GM23338 (cell line): ENCODE data around the gene RNF32. TPM values are rescaled to one million over a fixed set of nuclear protein-coding genes. Genes with fewer than 3 reads are reported as not detected.

Experiments used
- ATAC-seq: fragments of 200-7000 bp; cut with Tn5 transposase; 3 replicates; pipeline ENCODE4 v1.9.1; 2020
- DNase-seq: peaks from one replicate; pipeline ENCODE4 v3.0.0-alpha.2; 2015; ENCODE audit warnings: low spot score
- H2AFZ ChIP-seq: fragments of 200-600 bp; sonication (generic); 2 replicates; pipeline ENCODE4 v1.8.0; 2016; ENCODE audit warnings: antibody characterized with exemption, mild to moderate bottlenecking, moderate library complexity
- H3F3A ChIP-seq: fragments of 200-600 bp; sonication (generic); replicated peaks from 2 replicates; pipeline ENCODE4 v1.8.0; 2017; ENCODE audit warnings: antibody characterized with exemption, mixed run types, low read depth
- H3K27ac ChIP-seq: fragments of 200-600 bp; sonication (generic); 2 replicates; pipeline ENCODE4 v1.6.1; 2016; ENCODE audit warnings: low read depth
- H3K27me3 ChIP-seq: fragments of 200-600 bp; sonication (generic); 2 replicates; pipeline ENCODE4 v1.8.0; 2016; ENCODE audit warnings: mild to moderate bottlenecking, mixed run types, moderate library complexity; ENCODE audit not compliant: insufficient read depth
- H3K36me3 ChIP-seq: fragments of 200-600 bp; sonication (generic); 2 replicates; pipeline ENCODE4 v1.8.0; 2016; ENCODE audit warnings: mild to moderate bottlenecking; ENCODE audit not compliant: insufficient read depth
- H3K4me1 ChIP-seq: fragments of 200-600 bp; sonication (generic); 2 replicates; pipeline ENCODE4 v1.8.0; 2016; ENCODE audit warnings: mild to moderate bottlenecking, moderate library complexity; ENCODE audit not compliant: insufficient read depth
- H3K4me2 ChIP-seq: fragments of 200-600 bp; sonication (generic); 2 replicates; pipeline ENCODE4 v1.7.1; 2017; ENCODE audit warnings: mixed run types
- H3K4me3 ChIP-seq: fragments of 200-600 bp; sonication (generic); 2 replicates; pipeline ENCODE4 v1.6.1; 2016; ENCODE audit warnings: mixed run types
- H3K79me2 ChIP-seq: fragments of 200-600 bp; sonication (generic); replicated peaks from 2 replicates; pipeline ENCODE4 v1.8.0; 2017; ENCODE audit warnings: mild to moderate bottlenecking; ENCODE audit not compliant: insufficient read depth
- H3K9me2 ChIP-seq: fragments of 200-600 bp; sonication (generic); 2 replicates; pipeline ENCODE4 v1.8.0; 2017; ENCODE audit not compliant: insufficient read depth
- H4K20me1 ChIP-seq: fragments of 200-600 bp; sonication (generic); replicated peaks from 2 replicates; pipeline ENCODE4 v1.8.0; 2017; ENCODE audit warnings: mild to moderate bottlenecking; ENCODE audit not compliant: insufficient read depth
- H3K27ac Mint-ChIP-seq: 2 replicates; pipeline ENCODE4 v1.8.0; 2020; ENCODE audit warnings: inconsistent platforms, mild to moderate bottlenecking, moderate library complexity, mixed read lengths
- H3K27me3 Mint-ChIP-seq: 3 replicates; pipeline ENCODE4 v1.8.0; 2022; ENCODE audit warnings: low read depth, mild to moderate bottlenecking, moderate library complexity, mixed read lengths, inconsistent platforms; ENCODE audit not compliant: insufficient read depth, poor library complexity
- H3K36me3 Mint-ChIP-seq: 3 replicates; pipeline ENCODE4 v1.8.0; 2021; ENCODE audit warnings: low read depth, mild to moderate bottlenecking, inconsistent platforms, moderate library complexity, mixed read lengths
- H3K4me1 Mint-ChIP-seq: 3 replicates; pipeline ENCODE4 v1.8.0; 2020; ENCODE audit warnings: mild to moderate bottlenecking, inconsistent platforms, mixed read lengths
- H3K4me3 Mint-ChIP-seq: 3 replicates; pipeline ENCODE4 v1.8.0; 2021; ENCODE audit warnings: moderate library complexity, mild to moderate bottlenecking, inconsistent platforms, mixed read lengths
- H3K9me3 Mint-ChIP-seq: 3 replicates; pipeline ENCODE4 v1.8.0; 2020; ENCODE audit warnings: moderate library complexity, mild to moderate bottlenecking, inconsistent platforms, mixed read lengths
- STAT1 ChIP-seq: IDR thresholded peaks from one replicate; pipeline ENCODE4 v1.6.1; 2016; ENCODE audit warnings: antibody characterized with exemption; ENCODE audit not compliant: unreplicated experiment
- polyA plus RNA-seq: library from polyadenylated mRNA; unstranded; fragments of >200 nt; fragmentation: Nextera tagmentation; extraction: Ambion mirVana; gene quantifications from 2 replicates; pipeline ENCODE4 v1.2.1, GENCODE V29; 2016
- total RNA-seq: library from RNA; depleted of rRNA; stranded (reverse); fragments of >200 nt; shearing (Covaris generic); gene quantifications from 2 replicates; pipeline ENCODE4 v1.2.3, GENCODE V29; 2014
- TF ChIP-seq, protein P1 (sequence below): fragments of 250-450 bp; sonication (Bioruptor Pico); IDR thresholded peaks from 2 replicates; pipeline ENCODE4 v1.5.0; 2020; ENCODE audit warnings: mild to moderate bottlenecking, moderate library complexity
- TF ChIP-seq, protein P2 (sequence below): IDR thresholded peaks from 2 replicates; pipeline ENCODE4 v1.6.1; 2016; ENCODE audit warnings: antibody characterized with exemption
- TF ChIP-seq, protein P3 (sequence below): IDR thresholded peaks from one replicate; pipeline ENCODE4 v1.6.1; 2018; ENCODE audit warnings: antibody characterized with exemption; ENCODE audit not compliant: unreplicated experiment

RNF32 gene
- total and polyA plus RNA-seq, 2 experiments from 2014 or later, result 0.56 to 2.0 TPM

DNA sequence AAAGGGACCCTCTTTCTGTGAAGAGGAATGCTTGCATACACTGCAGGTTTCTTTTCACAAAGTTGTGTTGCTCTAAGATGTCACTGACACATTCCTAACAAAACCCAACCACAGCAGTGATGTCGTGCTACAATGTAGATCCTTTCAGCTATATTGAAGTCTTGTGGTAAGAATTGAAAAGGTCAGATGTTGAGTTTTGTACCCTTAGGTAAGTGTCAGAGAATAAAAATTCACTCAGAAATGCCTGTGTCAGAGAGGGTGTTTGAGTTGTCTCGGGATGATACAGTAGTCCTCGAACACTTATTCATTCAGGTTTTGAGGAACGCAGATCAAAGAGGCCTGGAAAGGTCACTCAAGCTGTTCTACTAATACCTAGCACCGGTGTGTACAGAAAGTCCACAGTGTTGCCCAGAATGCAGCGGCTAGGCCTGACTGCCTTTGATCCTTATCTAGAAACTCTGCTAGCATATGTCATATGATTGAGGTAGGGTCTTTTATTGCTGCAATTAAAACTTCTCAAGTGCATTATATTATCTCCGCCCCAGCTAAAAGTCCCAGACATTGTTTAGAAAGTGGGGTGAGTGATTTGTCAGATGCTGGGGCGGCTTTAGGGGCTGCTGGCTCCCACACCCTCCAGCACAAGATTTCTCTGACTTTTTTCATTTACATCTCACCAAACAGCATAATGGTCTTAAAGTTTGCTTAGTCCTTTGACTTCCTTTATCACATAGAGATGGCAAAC lies 26.0 kb downstream of the RNF32 start (continued):
- TF ChIP-seq, protein P1, sequence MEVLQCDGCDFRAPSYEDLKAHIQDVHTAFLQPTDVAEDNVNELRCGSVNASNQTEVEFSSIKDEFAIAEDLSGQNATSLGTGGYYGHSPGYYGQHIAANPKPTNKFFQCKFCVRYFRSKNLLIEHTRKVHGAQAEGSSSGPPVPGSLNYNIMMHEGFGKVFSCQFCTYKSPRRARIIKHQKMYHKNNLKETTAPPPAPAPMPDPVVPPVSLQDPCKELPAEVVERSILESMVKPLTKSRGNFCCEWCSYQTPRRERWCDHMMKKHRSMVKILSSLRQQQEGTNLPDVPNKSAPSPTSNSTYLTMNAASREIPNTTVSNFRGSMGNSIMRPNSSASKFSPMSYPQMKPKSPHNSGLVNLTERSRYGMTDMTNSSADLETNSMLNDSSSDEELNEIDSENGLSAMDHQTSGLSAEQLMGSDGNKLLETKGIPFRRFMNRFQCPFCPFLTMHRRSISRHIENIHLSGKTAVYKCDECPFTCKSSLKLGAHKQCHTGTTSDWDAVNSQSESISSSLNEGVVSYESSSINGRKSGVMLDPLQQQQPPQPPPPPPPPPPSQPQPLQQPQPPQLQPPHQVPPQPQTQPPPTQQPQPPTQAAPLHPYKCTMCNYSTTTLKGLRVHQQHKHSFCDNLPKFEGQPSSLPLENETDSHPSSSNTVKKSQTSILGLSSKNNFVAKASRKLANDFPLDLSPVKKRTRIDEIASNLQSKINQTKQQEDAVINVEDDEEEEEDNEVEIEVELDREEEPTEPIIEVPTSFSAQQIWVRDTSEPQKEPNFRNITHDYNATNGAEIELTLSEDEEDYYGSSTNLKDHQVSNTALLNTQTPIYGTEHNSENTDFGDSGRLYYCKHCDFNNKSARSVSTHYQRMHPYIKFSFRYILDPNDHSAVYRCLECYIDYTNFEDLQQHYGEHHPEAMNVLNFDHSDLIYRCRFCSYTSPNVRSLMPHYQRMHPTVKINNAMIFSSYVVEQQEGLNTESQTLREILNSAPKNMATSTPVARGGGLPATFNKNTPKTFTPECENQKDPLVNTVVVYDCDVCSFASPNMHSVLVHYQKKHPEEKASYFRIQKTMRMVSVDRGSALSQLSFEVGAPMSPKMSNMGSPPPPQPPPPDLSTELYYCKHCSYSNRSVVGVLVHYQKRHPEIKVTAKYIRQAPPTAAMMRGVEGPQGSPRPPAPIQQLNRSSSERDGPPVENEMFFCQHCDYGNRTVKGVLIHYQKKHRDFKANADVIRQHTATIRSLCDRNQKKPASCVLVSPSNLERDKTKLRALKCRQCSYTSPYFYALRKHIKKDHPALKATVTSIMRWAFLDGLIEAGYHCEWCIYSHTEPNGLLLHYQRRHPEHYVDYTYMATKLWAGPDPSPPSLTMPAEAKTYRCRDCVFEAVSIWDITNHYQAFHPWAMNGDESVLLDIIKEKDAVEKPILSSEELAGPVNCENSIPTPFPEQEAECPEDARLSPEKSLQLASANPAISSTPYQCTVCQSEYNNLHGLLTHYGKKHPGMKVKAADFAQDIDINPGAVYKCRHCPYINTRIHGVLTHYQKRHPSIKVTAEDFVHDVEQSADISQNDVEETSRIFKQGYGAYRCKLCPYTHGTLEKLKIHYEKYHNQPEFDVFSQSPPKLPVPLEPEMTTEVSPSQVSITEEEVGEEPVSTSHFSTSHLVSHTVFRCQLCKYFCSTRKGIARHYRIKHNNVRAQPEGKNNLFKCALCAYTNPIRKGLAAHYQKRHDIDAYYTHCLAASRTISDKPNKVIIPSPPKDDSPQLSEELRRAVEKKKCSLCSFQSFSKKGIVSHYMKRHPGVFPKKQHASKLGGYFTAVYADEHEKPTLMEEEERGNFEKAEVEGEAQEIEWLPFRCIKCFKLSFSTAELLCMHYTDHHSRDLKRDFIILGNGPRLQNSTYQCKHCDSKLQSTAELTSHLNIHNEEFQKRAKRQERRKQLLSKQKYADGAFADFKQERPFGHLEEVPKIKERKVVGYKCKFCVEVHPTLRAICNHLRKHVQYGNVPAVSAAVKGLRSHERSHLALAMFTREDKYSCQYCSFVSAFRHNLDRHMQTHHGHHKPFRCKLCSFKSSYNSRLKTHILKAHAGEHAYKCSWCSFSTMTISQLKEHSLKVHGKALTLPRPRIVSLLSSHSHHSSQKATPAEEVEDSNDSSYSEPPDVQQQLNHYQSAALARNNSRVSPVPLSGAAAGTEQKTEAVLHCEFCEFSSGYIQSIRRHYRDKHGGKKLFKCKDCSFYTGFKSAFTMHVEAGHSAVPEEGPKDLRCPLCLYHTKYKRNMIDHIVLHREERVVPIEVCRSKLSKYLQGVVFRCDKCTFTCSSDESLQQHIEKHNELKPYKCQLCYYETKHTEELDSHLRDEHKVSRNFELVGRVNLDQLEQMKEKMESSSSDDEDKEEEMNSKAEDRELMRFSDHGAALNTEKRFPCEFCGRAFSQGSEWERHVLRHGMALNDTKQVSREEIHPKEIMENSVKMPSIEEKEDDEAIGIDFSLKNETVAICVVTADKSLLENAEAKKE (CRISPR knock-in tag), result no peak
- TF ChIP-seq, protein P2, sequence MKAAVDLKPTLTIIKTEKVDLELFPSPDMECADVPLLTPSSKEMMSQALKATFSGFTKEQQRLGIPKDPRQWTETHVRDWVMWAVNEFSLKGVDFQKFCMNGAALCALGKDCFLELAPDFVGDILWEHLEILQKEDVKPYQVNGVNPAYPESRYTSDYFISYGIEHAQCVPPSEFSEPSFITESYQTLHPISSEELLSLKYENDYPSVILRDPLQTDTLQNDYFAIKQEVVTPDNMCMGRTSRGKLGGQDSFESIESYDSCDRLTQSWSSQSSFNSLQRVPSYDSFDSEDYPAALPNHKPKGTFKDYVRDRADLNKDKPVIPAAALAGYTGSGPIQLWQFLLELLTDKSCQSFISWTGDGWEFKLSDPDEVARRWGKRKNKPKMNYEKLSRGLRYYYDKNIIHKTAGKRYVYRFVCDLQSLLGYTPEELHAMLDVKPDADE, result no peak

DNA sequence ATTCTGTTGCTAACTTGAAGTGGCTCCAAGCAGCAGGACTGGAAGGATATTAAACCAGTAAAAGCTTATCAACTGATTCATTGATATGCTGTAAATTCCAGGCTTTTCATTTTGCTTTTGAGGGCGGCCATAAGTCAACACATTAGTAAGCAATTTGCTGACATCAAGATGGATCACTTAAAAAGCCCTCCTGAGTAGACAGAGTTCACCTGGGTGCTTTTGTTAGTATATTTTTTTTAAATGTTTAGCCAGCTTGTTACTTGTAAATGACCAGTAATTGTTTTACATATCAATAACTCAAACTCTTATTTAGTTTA lies 26.5 kb downstream of the RNF32 start:
- H3K4me1 Mint-ChIP-seq, result peaks cover 35% of the 10 kb centered on the region
- H3K4me3 ChIP-seq, result no peak overlapping the region
- no peaks in the 10 kb centered on the region for H3K27me3 ChIP-seq
- H3K4me1 ChIP-seq, result peaks cover 16% of the 10 kb centered on the region; the same call in 1 of the 2 replicates
- ATAC-seq, result no peak
- no peaks in the 10 kb centered on the region for H3K9me3 Mint-ChIP-seq
- H3K4me2 ChIP-seq, result 0 out of 2 replicates have a peak overlapping the region, but pooled peaks have one; percentile 10
- H3K4me3 Mint-ChIP-seq, result no peak overlapping the region
- H3K36me3 Mint-ChIP-seq, result peaks cover 5% of the 10 kb centered on the region; the same call in 2 of the 3 replicates
- no peaks in the 10 kb centered on the region for H3K79me2 ChIP-seq
- DNase-seq, result no peak
- no peaks in the 10 kb centered on the region for H3F3A ChIP-seq
- H3K9me2 ChIP-seq, result no peaks in the 10 kb centered on the region
- no peak overlapping the region for H2AFZ ChIP-seq
- no peaks in the 10 kb centered on the region for H3K36me3 ChIP-seq
- H4K20me1 ChIP-seq, result no peaks in the 10 kb centered on the region
- H3K27me3 Mint-ChIP-seq, result no peaks in the 10 kb centered on the region
- no peak overlapping the region for H3K27ac Mint-ChIP-seq
- H3K27ac ChIP-seq, result peak overlapping the region; percentile 64; the same call in 1 of the 2 replicates
- TF ChIP-seq, protein P2, result no peak
- TF ChIP-seq STAT1, result no peak
- TF ChIP-seq, protein P3, sequence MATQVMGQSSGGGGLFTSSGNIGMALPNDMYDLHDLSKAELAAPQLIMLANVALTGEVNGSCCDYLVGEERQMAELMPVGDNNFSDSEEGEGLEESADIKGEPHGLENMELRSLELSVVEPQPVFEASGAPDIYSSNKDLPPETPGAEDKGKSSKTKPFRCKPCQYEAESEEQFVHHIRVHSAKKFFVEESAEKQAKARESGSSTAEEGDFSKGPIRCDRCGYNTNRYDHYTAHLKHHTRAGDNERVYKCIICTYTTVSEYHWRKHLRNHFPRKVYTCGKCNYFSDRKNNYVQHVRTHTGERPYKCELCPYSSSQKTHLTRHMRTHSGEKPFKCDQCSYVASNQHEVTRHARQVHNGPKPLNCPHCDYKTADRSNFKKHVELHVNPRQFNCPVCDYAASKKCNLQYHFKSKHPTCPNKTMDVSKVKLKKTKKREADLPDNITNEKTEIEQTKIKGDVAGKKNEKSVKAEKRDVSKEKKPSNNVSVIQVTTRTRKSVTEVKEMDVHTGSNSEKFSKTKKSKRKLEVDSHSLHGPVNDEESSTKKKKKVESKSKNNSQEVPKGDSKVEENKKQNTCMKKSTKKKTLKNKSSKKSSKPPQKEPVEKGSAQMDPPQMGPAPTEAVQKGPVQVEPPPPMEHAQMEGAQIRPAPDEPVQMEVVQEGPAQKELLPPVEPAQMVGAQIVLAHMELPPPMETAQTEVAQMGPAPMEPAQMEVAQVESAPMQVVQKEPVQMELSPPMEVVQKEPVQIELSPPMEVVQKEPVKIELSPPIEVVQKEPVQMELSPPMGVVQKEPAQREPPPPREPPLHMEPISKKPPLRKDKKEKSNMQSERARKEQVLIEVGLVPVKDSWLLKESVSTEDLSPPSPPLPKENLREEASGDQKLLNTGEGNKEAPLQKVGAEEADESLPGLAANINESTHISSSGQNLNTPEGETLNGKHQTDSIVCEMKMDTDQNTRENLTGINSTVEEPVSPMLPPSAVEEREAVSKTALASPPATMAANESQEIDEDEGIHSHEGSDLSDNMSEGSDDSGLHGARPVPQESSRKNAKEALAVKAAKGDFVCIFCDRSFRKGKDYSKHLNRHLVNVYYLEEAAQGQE, result no peak
